Measurements from ENCODE around the gene KIFAP3. TPM values are rescaled to one million over a fixed set of nuclear protein-coding genes. Genes with fewer than 3 reads are reported as not detected.

Gene KIFAP3
- total RNA-seq, 1 experiment from 2014 or later: 3.8 TPM

GRCh38 chr1:169878498-169878897, 196.0 kb downstream of the KIFAP3 start:
- H4K5ac ChIP-seq (ENCODE audit: insufficient read length, low read depth, low read length): no peak overlapping the region
- H3K4me2 ChIP-seq (ENCODE audit: insufficient read depth, insufficient read length, low read length): no peak overlapping the region
- no peak for DNase-seq
- H2BK20ac ChIP-seq (ENCODE audit: low read depth, low read length, poor library complexity, severe bottlenecking): no peak overlapping the region
- Mint-ChIP-seq H3K4me3 (no peak overlapping the region), H3K27me3 (ENCODE audit: low read depth) (no peaks in the 10 kb centered on the region), H3K27ac (no peak overlapping the region), H3K36me3 (ENCODE audit: insufficient read depth in 1 of 3, low read depth in 3 of 3) (peaks cover 30 to 52% (median 43%) of the 10 kb centered on the region in 3 experiments), H3K4me1 (no peaks in the 10 kb centered on the region), H3K9me3 (0 out of 5 replicates have a peak, but pooled peaks cover 0 to 3% of the 10 kb centered on the region in 2 experiments)
- H3K56ac ChIP-seq (ENCODE audit: insufficient read length, low read depth, low read length): no peak overlapping the region
- no peaks in the 10 kb centered on the region for H4K20me1 ChIP-seq (ENCODE audit: control insufficient read depth, insufficient read depth, insufficient read length)
- no peak overlapping the region for H3K9ac ChIP-seq (ENCODE audit: extremely low read depth, insufficient read length, low read length)
- no peak overlapping the region for H2BK120ac ChIP-seq (ENCODE audit: low read depth, low read length, poor library complexity, severe bottlenecking)
- H2BK5ac ChIP-seq (ENCODE audit: insufficient read length, low read length): no peak overlapping the region
- H4K91ac ChIP-seq (ENCODE audit: insufficient read length, low read depth, low read length): no peak overlapping the region
- H3K18ac ChIP-seq (ENCODE audit: insufficient read length, low read depth, low read length): no peak overlapping the region
- H3K27ac ChIP-seq (ENCODE audit: insufficient read length, low read depth, low read length): no peak overlapping the region
- no peaks in the 10 kb centered on the region for H3K79me2 ChIP-seq (ENCODE audit: insufficient read depth, low read length)
- no peak overlapping the region for H3T11ph ChIP-seq (ENCODE audit: low read length)
- no peaks in the 10 kb centered on the region for H3K27me3 ChIP-seq (ENCODE audit: insufficient read depth, low read length)
- no peak overlapping the region for H3K23ac ChIP-seq (ENCODE audit: insufficient read length, low read depth, low read length)
- H3K23me2 ChIP-seq (ENCODE audit: insufficient read length, low read depth, low read length, poor library complexity, severe bottlenecking): no peaks in the 10 kb centered on the region
- H2AFZ ChIP-seq (ENCODE audit: low read length): no peak overlapping the region
- no peak for TF ChIP-seq CTCF (conservative IDR thresholded peaks at IDR 0.05)
- no peaks in the 10 kb centered on the region for H3K9me3 ChIP-seq (ENCODE audit: control insufficient read depth, low read depth, low read length)
- WGBS (ENCODE audit: extremely low coverage, insufficient read length, low lambda C conversion rate): no CpG with 5 or more reads among the region's 4 CpGs
- H2AK5ac ChIP-seq (ENCODE audit: insufficient read length, low read length): no peak overlapping the region
- H3K14ac ChIP-seq (ENCODE audit: insufficient read depth, low read length): no peak overlapping the region
- H2BK12ac ChIP-seq (ENCODE audit: insufficient read length, low read depth, low read length): no peak overlapping the region
- no peak overlapping the region for H2BK15ac ChIP-seq (ENCODE audit: low read depth, low read length)
- H4K8ac ChIP-seq (replicated peaks; ENCODE audit: insufficient read length, low read depth, low read length): no peak overlapping the region
- H3K79me1 ChIP-seq (ENCODE audit: insufficient read depth, low read depth, low read length, poor library complexity, severe bottlenecking): no peaks in the 10 kb centered on the region
- H3K4ac ChIP-seq (ENCODE audit: low read depth, low read length): no peak overlapping the region
- no peaks in the 10 kb centered on the region for H3K4me1 ChIP-seq (ENCODE audit: insufficient read depth, low read length)

All from H9 (cell line).